Sciatic nerve (tissue), 2 donors: ENCODE measurements around the gene GHRHR. TPM values are rescaled to one million over a fixed set of nuclear protein-coding genes. Genes with fewer than 3 reads are reported as not detected.

Experiments
- ATAC-seq: fragments of 200-7000 bp; cut with Tn5 transposase; one replicate; pipeline ENCODE4 v1.9.1; 2020; ENCODE audit warnings: mild to moderate bottlenecking, moderate library complexity
- DNase-seq: peaks from one replicate; pipeline ENCODE4 v3.0.0-alpha.2; 2020; ENCODE audit warnings: low spot score
- intact Hi-C: fragments of 100-400 bp; cut with DNase I; formaldehyde crosslinking; loops from one replicate; pipeline ENCODE4 v1.14.2; 2022
- total RNA-seq: library from RNA; stranded (reverse); fragmentation: NEBNext Ultra II Directional; extraction: Animal tissue kit (Norgen Biotek cat#: 25700); gene quantifications from one replicate; pipeline ENCODE4 v1.2.1, GENCODE V29; 2021
- donor health status: DM: no; HTN: no; CAD: no.
- donor health status: DM: no; HTN: no; CAD: no.

Gene GHRHR
- total RNA-seq, 1 donor from 2014 or later: 1.2 TPM

DNA sequence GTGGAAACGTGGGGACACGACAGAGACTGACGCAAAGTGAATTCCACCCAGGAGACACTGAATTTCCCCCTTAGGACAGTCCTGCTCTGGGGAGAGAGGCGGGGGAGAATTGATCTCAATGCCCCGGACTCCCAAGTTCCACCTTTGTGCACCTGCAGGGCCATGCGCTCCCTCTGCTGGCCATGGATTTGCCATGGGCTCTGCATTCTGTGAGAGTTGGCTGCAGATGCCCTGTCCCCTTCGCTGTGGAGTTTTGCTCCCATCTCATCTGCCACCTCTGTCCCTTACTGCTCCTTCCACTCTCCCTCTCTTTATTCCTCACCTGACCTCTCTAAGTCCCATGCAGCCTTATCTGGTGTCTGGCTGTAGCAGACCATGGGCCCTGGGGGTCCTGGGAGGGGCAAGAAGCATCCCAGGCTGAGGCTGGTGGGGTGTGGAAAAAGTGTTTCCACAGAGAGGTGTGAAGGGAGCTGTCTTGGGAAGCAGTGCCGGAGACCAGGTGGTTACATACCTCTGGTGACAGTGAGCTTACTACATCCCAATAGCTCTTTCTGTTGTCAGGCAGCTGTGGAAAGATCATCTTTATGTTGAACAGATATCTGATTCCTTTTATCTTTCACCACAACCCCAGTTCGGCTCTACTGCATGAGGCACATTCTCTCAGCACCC is 14.3 kb downstream of the GHRHR start:
- DNase-seq (no peak), ATAC-seq (no peak)

DNA sequence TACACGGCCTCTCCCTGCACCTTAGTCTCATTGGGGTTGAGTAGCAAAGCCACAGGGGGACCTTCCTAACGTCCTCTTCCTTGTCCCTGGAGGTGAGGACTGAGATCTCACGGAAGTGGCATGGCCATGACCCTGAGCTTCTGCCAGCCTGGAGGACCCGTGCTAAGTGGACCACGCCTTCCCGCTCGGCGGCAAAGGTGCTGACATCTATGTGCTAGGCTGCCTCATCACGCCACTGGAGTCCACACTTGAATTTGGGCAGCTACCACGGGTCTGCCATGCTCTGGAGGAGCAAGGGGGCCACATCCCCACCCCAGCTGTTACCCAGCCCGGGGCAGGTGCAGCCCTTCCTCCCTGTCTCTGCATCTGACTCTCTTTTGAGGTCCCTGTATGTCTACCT is 15.3 kb downstream of the GHRHR start:
- intact Hi-C loops: loop anchor here (10.0 kb wide), 1 partner anchor 184 kb away; no protein-coding TSS in a partner anchor
- ATAC-seq (no peak), DNase-seq (no peak)

More for the DNA sequence above, 14.3 kb downstream of the GHRHR start:
- intact Hi-C loops: loop anchor here (10.0 kb wide), 1 partner anchor 183 kb away; no protein-coding TSS in a partner anchor

DNA sequence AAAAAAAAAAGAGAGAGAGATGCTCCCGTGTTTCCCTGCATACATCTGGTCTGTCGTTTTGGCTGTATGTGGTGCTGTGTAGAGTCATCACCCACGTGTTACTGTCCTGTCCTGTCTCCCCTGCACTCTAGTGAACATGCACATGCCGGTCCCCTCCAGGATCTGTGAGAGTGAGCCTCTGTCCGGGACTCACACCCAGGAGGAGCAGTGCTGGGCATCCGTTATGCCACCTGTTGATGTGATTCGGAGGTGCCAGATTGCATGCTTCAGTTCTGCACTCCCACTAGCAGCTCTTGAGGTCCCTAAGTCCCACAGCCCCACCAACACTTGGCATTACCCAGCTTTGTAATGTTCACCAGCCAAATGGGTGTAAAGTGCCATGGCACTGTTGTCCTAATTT is 16.4 kb downstream of the GHRHR start:
- DNase-seq (no peak), ATAC-seq (no peak)
- intact Hi-C loops: no loop called here

DNA sequence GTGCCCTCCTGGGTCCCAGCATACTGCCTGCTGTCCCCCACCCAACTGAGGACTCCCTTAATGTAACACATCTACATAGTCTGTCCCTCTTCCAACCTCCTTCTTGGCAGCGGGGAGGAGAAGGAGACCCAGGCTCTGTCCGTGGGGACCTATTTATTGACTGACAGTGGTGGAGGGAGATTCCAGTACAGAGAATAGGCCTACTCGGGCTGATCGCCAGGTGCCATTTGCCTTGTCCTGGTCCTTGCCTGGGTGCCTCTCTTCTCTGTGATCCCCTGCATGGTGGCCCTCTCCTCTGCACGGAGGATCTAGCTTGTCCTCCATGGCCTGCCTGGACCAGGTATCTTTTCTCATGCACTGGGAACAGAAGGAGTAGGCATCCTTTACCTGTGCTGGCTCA is 17.0 kb downstream of the GHRHR start:
- DNase-seq (no peak), ATAC-seq (no peak)
- intact Hi-C loops: no loop called here

DNA sequence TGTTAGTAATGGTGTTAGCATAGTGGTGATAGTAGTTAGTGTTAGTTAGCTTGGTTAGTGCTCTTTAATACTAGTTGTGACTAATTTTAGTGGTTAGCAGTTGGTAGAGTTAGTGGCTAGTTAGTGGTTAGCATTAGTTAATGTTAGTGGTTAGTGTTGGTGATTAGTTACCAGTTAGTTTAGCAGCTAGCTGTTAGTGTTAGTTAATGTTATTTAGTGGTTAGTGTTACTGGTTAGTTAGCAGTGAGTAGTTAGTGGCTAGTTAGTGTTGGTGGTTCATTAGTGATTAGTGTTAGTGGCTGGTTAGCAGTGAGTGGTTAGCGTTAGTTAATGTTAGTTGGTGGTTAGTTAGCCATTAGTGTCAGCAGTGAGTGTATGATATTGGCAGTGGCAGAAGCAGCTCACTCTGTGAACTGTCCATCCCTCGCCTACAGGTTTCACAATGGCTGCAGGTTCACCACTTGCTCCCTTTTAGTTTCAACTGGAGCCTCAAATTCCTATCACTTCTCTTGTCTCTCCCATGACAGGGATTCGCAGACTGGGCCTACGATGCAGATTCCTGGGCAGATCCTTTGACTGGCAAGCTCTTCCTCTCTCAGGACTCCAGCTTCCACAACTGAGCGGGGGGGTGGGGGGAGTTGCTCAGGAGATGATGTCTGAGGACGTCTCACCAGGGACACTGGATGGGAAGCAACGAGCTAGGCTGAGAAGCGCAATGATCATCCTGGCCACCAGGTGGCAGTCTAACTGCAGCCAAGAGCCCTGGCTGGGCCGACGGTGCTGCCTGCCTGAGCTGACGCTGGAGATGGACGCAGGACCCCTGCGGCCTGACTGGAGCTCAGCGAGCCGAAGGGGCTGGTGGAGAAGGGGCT is 19.5 kb downstream of the GHRHR start:
- DNase-seq: peak; percentile 95
- intact Hi-C loops: loop anchor here (2.0 kb wide), 1 partner anchor 138 kb away; no protein-coding TSS in a partner anchor
- peak; percentile 92 for ATAC-seq

DNA sequence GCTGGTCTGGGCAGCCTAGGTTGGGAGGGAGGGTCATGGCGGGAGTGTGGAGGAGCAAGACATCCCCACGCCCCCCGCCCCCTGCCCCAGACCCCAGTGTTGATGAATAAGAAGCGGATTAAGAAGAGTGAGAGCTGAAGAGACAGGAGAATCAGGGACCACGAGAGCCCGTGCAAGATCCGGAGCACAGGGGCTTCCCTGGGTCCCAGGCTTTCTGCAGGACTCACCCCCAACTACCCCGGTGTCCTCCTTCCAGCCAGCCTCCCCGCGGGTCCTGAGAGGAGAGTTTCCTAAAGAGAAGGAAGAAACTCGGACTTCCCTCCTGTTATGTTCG is 20.1 kb downstream of the GHRHR start:
- peak; percentile 22 for ATAC-seq
- intact Hi-C loops: loop anchor here (2.0 kb wide), 1 partner anchor 137 kb away; no protein-coding TSS in a partner anchor
- DNase-seq: no peak

DNA sequence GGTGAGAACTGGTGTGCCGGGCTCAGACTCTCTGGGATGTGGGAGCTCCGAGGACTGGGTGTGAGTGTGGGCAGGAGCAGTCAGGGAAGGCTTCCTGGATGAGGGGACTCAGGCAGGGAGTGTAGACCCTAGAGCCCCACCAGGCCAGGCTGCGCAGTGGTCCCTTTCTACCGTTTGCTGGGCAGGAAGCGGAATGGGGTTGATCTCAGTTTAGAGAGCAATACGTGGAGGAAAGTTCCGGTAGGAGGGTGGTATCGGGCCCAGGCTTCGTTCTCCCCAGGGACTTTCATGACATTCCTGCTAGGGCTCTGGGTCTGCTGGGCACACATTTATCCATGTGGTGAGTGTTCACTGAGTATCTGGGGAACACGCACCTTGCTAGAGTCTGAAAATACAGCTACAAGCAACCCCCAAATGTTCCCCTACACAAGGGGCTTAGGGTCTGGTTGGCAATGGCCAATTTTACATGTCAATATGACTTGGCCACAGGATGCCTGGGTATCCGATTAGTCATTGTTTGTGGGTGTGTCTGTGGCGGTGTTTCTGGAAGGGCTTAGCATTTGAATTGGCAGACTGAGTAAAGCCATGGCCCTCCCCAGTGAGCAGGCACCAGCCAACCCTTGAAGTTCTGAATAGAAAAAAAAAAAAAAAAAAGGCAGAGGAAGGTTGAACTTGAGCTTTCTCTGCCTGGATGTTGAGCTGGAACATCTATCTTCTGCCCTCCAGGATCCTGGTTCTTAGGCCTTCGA is 20.8 kb downstream of the GHRHR start:
- DNase-seq: peak; percentile 44
- intact Hi-C loops: no loop called here
- peak; percentile 62 for ATAC-seq

DNA sequence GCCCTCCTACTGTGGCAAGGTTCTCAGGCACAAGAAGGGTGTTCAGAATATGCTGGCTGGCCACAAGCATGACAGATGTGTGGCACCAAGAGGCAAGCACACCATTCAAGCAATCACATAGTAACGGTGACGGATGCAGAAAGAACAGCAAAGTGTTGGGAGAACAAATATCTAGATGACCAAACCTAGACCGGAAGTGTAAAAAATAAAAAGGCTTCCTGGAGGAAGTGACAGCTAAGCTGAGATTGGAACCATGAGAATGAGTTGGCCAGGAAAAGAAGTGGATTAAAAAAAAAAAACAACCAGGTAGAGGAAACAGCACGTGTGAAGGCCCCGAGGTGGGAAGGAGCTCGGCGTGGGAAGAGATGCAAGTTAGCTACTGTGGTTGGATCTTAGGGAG is 22.0 kb downstream of the GHRHR start:
- no peak for DNase-seq
- ATAC-seq: no peak
- intact Hi-C loops: no loop called here

DNA sequence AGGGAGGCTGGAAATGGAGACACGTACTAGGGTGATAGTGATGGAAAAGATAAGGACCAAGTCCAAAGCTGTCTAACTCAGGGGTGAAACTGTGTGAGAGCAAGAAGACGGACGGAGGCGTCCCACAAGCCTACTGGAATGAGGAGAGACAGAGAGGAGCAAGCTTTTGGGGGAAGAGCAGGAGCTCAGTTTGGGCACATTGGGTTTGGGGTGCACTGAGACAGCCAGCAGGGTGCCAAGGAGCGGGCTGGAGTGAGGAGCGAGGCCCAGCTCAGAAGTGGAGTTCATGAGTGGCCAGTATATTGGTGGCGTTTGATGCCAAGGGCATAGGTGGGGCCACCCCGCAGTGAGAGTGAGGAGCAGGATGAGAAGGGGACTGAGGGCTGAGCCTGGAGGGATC is 22.6 kb downstream of the GHRHR start:
- no peak for DNase-seq
- ATAC-seq: no peak
- intact Hi-C loops: no loop called here

DNA sequence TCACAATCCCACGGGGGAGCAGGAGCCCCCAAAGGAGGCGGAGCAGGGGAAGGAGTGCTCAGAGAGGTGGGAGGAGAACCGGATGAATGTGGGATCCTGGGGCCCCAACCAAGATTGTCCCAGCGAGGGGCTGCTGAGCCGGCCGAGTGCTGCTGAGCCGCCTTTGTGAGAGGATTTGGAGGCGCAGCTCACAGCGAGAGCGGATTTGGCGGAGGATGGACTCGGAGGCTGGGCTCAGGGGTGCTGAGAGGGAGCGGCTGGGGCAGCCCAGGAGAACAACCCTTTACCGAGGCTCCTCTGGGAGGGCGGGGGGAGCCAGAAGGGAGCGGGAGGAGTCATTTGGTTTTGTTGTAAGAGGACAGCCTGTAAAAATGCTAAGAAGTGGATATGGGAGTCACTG is 23.0 kb downstream of the GHRHR start:
- DNase-seq: no peak
- ATAC-seq: no peak
- intact Hi-C loops: no loop called here

DNA sequence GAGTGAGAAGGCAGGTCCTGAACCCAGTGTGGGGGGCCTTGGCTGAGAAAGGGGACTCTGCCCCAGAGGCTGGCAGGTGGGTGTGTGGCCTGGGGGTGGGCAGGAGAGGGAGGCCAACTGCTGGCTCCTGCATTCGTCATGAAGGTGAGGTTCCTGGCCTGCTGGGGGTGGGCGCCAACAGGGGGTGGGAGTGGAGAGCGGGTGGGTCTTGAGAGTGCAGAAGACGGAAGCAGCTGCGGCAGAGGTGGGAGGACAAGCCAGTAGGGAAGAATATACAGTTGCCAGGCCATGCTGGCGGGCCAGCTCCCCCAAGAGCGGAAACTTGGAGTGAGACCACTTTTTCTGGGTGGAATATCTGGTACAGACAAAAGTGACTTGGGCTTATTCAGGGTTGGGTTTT is 23.4 kb downstream of the GHRHR start:
- intact Hi-C loops: no loop called here
- no peak for DNase-seq
- no peak for ATAC-seq

DNA sequence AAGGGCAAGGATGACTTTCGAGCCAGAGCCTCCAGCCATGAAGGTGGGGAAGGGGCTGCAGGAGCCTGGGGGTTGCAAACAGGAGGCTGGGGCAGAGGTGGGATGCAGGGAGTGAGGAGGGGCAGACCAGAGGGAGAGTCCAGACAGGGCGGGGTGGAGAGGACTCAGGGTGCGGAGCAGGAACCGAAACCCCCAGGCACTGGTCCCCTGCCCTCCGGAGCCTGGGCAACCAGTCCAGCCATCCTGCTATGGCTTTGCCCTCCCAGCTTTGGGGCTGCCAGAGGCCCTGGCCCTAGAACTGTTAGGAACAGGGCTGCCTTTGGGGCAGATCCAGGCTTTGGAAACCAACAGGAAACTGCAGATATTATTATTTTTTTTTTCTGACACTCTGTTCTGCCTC is 24.2 kb downstream of the GHRHR start:
- DNase-seq (no peak), ATAC-seq (no peak)
- intact Hi-C loops: no loop called here

DNA sequence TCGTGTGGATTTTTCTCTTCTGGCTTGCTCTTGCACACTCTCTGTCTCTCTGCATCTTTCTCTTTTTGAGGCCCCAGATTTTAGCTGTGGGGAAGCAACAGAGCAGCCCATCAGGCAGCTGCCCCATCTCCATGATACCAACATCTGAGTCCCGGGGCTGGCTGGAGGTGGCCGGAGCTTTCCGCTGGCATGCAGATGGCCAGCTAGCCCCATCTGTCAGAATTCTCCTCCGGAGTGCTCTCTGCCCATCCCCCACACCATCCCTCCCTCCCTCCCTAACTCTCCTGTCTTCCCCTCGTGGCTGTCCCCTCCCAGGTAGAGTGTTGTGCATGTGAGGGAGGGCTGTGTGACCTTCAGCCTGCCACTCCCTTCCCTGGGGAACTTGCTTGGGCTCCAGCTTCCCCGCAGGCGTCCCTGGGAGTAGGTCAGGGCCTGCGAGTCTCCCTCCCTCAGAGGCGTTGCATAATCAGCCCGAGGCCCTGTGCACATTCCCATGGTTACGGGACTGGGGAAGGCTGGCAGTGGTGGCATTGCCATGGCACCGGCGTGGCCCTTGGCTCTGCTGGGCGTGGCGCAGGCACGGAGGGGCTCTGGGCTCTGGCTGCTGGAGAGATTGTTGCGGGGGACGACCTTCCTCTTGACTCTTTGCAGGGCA is 24.7 kb downstream of the GHRHR start:
- ATAC-seq (peak; percentile 61), DNase-seq (no peak)
- intact Hi-C loops: no loop called here

DNA sequence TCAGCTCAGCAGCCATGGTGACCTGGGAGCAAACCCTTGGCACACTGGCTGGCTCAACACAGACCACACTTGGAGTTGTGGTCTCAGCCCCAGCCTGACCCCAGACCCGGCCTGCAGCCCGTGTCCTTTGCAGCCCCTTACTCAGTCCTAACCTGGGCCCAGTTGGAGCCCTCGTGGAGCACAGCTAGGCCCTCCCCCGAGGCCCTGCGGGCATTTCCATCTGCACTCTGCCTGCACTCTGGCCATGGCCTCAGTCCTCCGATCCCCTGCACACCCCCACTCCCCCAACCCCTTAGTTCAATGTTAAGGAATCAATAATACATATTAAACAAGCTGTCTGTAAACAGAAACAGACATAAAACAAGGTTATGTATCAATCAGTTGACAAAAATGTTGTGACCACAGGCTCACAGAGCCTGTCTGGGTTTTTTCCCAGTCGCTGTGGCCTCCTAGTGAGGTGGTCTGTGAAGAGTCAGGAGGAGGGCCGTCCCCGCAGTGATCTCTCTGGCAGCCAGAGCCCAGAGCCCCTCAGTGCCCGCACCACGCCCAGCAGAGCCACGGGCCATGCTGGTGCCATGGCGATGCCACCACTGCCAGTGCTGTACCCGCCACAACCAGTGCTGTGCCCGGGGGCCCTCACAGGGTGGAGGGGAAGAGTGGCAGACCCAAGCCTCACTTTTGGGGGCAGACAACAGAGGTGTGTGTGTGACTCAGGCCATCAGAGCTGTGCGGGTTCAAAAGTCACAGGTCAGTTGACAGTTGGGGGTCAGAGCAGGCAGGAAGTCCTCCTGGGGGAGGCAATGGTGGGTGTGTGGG is 25.5 kb downstream of the GHRHR start:
- DNase-seq (no peak), ATAC-seq (no peak)
- intact Hi-C loops: no loop called here

DNA sequence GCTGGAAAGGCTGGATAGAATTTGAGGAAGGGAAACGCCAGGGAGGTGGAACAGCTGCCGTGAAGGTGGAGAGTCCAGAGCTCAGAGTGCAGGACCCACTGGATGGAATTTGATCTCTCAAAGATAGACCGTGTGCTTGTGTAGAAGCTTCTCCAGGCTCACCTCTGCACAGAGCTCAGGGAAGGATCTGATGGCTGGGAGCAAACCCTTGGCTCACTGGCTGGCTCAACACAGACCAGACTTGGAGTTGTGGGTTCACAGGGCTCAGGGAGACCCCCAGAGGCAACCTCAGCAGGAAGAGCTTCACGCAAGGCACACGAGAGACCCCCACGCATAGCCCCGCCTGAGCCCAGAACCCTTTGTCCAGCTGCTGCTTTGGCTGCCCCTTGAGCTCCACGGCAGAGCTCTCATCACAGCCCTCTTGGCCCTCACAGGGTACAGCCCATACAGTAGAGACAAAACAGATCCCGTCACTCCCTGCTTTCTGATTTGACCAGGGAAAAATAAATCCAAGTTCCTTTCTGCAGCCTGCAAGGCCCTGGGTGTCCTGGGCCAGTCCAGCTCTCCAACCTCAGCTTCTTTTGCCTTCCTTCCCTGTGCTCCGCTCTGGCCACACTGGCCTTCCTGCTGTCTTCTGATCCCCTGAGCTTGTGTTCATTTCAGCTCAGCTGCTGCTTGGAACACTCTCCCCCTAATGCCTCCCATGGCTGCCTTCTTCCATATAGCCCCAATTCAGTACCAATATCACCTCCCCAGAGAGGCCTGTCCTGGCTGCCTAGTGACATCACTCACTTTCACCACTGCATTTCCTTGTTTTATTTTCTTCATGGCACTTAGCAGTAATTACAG is 26.3 kb downstream of the GHRHR start:
- intact Hi-C loops: no loop called here
- no peak for DNase-seq

DNA sequence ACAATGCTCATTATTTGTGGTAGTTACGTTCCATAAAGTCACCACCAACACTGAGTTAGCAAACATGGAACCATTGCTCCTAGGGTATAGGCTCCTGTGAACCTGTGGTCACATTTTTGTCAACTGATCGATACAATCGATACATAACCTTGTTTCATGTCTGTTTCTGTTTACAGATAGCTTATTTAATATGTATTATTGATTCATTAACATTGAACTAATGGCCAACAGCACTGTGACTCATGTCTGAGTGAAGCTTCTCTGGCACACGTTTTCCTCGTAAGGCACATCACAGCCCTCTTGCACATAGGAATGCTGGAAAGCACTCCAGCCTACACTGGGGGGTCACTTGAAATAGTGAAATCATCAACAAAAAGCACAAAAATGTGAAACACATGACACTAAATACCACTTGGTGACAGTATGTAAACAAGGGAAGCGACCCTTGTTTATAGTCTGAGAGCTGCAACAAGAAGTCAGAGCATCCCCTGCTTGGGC is 27.0 kb downstream of the GHRHR start:
- intact Hi-C loops: no loop called here
- ATAC-seq (no peak), DNase-seq (no peak)

More for the DNA sequence above, 26.3 kb downstream of the GHRHR start:
- ATAC-seq: no peak

DNA sequence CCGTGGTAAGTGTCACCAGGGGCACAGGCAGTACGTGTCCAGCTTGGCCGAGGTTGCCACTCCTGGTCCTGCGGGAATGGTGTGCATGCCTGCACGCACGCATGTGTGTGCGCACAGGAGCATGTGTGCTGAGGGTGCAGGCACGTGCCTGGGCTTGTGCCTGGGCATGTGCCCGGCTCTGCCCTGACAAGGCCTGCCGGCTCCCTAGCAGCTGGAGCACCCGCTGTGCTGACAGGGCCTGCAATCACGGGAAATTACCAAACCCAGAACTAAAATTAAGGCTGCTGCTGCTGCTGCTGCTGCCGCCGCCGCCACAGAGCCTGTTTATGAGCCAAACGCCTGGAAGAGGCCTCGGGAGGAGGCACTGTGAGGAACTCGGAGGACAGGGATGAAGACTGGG is 28.7 kb downstream of the GHRHR start:
- no peak for DNase-seq
- intact Hi-C loops: no loop called here
- no peak for ATAC-seq
